Activated CD4-positive, alpha-beta T cell treated with anti-CD3 and anti-CD28 coated beads, Interleukin-2, amount 50 U/mL, for 16 hours (primary cell): ENCODE measurements around the gene SLC22A17.
"Not testable (repeated sequence)": the region's sequence is repeated elsewhere in the genome, so short reads cannot be mapped to it uniquely, and the experiment has no call there.

Experiments
- DNase-seq: peaks from one replicate; pipeline ENCODE4 v3.0.0-alpha.2; 2020

Gene SLC22A17

GRCh38 chr14:23352506-23353432 lies at the start of gene SLC22A17:
Gene SLC22A17 (minus strand): TSS chr14:23352887.
- DNase-seq, result peak; percentile 27

GRCh38 chr14:23401291-23401690 lies 48.6 kb upstream of the SLC22A17 start:
- no peak for DNase-seq

DNA sequence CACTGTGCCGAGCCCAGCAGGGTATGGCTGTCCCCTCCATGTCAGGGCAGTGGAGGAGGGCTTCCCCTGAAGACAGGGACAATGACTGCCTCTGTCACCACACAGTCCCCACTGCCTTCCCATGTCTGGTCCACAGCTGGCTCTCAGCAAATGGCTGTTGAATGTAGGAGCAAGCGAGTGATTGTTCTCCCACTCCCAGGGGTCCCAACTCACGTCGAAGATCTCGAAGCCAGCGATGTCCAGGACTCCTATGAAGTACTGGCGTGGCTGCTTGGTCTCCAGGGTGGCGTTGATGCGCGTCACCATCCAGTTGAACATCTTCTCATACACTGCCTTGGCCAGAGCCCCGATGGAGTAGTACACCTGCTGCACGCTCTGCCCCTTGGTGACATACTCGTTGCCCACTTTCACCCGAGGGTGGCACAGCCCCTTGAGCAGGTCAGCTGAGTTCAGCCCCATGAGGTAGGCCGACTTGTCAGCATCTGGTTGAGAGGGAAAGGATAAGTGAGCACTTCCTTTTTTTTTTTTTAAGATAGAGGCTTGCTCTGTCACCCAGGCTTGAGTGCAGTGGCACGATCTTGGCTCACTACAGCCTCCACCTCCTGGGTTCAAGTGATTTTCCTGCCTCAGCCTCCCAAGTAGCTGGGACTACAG lies 47.9 kb upstream of the SLC22A17 start:
- DNase-seq, result not testable (repeated sequence)

DNA sequence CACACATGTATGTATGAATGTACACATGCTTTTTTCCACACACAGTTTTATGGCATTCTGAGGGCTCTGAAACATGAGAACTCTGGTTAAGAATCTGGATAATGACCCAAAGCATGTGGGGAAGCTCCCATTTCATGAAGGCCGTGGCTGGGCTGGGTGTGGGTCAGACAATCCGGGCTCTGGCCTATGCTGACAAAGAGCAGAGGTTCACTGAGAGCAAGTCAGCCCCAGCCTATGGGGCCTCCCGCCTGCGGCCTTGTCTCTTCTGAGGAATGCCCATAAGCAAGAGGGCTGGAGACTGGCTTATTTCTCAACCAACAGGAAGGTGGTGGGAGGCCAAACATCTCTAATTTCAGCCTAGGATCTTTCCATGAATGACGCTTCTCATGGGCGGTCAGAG lies 46.9 kb upstream of the SLC22A17 start:
- no peak for DNase-seq

- no peak for DNase-seq
These were observed 46.4 kb upstream of the SLC22A17 start for GRCh38 chr14:23399136-23399535.

GRCh38 chr14:23398348-23398747 lies 45.7 kb upstream of the SLC22A17 start:
- no peak for DNase-seq

- no peak for DNase-seq
These were observed 44.2 kb upstream of the SLC22A17 start for GRCh38 chr14:23396781-23397407.

- no peak for DNase-seq
These were observed 43.4 kb upstream of the SLC22A17 start for GRCh38 chr14:23396126-23396525.

- DNase-seq, result no peak
These were observed 39.9 kb upstream of the SLC22A17 start for GRCh38 chr14:23392613-23393012.

- DNase-seq, result not testable (repeated sequence)
These were observed 37.2 kb upstream of the SLC22A17 start for GRCh38 chr14:23389871-23390270.

DNA sequence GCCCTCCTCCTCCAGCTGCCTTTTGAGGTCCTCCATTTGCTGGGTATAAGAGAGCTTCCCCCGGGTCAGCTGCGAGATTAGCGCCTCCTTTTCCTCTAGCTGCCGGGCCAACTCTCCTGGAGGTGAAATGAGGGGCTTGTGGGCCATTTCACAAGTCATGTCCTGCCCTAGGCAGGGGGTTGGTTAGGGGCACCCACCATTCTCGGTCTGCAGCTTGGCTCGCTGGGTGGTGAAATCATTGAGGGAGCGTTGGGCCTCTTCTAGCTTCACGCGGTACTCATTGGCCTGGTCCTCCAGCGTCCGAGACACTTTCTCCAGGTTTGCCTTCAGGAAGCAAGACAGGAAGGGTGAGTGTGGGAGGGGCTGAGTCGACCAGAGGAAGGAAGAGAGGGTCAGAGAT lies 36.7 kb upstream of the SLC22A17 start:
- no peak for DNase-seq

DNA sequence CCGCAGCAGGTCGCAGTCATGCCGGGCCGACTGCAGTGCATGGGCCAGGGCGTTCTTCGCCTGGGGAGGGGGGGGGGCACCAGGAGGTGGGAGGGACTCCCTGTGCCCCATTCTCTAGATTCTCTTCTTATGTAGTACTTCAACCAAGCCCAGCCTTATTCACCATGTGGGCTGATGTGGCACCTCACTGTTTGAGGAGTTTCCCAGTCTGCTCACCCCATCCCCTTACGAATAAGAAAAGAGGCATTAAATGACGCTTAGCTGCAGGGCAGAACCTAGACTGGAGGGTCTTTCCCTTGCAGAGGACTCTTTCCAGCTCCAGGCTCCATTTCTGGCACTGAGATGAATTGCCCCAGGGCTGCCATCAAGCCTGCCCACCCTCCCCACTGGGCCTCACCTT lies 36.3 kb upstream of the SLC22A17 start:
- no peak for DNase-seq

DNA sequence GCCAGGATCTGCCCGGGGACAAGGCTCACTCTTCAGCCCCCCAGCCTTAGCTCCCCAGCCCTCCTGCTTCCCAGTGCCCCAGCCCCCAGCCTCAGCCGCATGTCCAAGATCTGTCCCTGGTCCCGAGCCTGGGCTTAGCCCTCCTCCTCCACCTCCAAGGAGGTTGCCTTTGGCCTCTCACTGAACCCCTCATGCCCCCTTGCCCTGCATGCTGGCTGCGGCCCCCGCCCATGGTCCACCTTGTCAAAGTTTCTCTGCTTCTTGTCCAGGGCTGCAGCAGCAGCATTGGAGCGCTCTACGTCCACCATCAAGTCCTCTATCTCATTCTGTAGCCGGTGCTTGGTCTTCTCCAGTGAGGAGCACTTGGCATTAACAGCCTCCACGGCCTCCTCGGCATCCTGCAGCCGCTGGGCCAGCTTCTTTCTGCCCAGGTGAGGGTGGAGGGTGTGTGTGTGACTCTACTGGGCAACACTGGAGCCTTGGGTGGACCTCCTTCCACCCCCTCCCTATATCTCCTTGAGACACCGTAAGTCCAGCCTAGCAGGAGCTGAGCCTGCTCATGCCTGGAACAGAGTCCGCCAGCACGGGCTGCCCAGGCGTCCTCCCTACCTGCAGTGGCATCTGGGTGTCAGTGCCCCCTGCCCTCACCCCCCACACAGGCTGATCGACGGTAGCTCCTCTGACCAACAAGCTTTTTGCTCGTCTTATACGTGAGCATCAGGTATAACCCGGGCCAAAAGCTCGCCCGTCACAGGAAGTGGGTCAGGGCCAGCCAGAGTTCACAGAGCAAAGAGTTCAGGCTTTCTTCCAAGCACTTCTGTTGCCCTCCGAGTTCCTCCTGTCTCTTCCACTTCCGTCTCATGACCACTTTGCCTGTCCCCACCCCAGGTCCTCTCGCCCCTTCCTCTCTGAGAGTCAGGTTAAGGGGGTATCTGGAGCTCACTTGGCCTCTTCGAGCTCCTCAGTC lies 35.5 kb upstream of the SLC22A17 start:
- no peak for DNase-seq

- DNase-seq, result no peak
These were observed 34.3 kb upstream of the SLC22A17 start for GRCh38 chr14:23386999-23387398.

GRCh38 chr14:23386266-23386657 lies 33.6 kb upstream of the SLC22A17 start:
- DNase-seq, result not testable (repeated sequence)

- DNase-seq, result no peak
These were observed 33.1 kb upstream of the SLC22A17 start for GRCh38 chr14:23385642-23386265.

GRCh38 chr14:23385244-23385641 lies 32.6 kb upstream of the SLC22A17 start:
- no peak for DNase-seq

DNA sequence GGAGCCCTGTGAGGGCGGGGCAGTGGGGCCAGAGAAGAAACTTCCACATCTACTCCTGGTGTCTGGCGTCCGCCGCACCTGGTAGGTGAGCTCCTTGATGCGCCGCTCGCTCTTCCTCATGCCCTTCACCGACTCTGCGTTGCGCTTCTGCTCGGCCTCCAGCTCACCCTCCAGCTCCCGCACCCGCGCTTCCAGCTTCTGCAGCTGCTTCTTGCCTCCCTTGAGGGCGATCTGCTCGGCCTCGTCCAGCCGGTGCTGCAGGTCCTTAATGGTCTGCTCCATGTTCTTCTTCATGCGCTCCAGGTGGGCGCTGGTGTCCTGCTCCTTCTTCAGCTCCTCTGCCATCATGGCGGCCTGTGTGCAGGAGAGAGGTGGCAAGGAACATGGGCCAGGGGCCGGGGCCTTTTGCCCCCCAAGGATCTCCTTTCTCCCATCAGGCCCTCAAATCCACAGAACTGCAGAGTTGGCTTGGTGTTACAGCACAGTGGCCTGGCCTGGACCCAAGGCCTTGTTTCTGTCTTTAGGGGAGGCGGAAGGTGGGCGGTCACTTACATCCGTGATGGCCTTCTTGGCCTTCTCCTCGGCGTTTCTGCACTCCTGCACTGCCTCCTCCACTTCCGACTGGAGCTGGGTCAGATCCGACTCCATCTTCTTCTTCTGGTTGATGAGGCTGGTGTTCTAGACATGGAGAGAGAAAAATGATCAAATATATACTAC lies 31.8 kb upstream of the SLC22A17 start:
- no peak for DNase-seq

DNA sequence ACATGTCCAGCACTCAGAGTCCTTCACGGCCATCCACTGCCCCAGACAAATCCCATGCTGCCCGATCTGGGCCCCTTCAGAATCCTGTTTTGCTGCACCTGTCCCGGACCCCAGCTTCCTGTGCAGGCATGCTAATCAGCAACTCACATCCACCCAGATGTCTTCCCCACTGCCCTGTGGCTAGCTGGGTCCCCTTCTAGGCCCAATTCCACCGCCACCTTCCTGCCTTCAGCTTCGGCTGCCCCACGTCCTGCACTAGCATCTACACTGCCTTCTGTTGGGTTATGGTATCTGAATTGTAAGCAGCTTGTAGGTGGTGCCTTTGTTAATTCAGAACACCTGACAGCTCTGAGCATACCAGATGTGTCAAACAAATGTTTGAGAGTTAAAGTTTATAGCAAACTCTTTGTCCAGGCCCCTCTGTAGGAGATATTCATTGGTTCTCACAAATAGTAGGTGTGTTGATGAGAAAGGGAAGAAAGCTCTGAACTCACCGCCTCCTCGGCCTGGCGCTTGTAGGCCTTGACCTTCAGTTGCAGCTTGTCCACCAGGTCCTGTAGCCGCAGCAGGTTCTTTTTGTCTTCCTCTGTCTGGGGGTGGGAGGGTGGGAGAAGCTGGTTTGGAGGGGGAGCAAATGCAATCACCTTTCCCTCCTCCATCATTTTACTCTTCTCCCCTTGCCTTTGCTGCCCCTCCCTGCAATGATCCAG lies 30.2 kb upstream of the SLC22A17 start:
- DNase-seq, result no peak

DNA sequence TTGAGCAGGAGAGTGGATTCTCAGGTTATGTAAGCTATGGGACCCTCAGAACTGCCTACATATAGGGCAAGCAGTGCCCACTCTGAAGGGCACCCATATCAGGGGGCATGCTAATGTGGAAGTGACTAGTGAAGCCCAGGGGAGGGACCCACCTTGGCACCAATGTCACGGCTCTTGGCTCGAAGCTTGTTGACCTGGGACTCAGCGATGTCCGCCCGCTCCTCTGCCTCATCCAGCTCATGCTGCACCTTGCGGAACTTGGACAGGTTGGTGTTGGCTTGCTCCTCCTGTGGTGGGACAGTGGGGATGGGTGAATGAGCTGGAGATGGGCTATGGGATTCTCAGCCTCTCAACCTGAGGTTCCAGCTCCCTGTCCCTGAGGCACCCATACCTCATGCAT lies 29.6 kb upstream of the SLC22A17 start:
- no peak for DNase-seq

DNA sequence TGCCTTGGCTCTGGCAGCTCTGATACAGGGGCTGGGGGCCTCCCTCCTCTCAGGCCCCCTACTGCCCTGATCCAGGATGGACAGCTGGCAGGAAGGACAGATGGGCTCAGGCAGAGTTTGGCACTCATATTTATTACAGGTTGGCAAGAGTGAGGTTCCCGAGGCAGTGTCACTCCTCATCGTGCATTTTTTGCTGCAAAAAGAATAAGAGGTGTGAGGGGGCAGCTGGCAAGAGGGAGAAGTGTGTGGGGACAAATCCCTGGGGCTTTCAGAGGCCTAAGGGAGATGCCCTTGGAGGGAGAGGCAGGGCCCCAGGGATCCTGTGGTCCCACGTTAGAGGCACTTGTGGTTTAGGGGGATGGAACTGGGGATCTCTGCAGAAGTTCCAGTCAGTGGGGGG lies 29.2 kb upstream of the SLC22A17 start:
- no peak for DNase-seq
